NCI-H510A (cell line): Measurements from ENCODE around the gene SLC25A6.
"Not testable (repeated sequence)": the region's sequence is repeated elsewhere in the genome, so short reads cannot be mapped to it uniquely, and the experiment has no call there.

Experiments used
- DNase-seq: peaks from one replicate; lab custom pipeline; 2025; lab: John Stamatoyannopoulos, UW

Gene SLC25A6

DNA sequence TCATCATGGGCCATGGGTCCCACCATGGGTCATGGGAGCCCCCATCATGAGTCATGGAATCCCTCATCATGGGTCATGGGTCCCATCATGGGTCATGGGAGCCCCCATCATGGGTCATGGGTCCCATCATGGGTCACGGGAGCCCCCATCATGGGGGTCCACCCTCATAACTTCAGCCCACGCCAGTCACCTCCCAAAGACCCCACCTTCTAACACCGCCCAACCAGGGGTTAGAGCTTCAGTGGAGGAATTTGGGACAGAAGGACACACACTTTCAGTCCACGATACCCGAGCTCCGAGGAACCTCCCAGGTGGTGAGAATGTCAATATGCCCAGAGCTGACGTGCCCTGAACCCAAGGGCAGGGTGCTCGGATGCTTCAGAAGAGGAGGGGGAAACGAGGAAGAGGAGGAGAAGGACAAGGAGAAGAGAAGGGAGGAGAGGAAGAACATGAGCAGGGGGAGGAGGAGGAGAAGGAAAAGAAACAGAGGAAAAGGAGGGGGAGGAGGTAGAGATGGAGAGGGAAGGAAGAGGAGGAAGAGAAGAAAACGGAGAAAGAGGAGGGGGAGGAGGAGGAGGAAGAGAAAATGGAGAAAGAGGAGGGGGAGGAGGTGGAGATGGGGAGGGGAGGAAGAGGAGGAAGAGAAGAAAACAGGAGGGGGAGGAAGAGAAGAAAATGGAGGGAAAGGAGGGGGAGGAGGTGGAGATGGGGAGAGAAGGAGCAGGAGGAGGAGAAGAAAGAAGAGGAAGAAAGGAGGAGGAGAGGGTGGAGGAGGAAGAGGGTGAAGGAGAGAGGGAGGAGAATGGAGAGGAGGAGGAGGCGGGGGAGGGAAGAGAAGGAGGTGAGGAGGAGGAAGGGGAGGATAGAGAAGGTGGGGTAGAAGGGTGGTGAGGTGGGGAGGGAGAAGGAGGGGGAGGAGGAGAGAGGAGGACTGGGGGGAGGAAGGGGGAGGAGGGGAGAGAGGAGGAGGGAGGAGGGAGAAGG, 37.6 kb downstream of the SLC25A6 start:
- no peak for DNase-seq

GRCh38 chrX:1351981-1352714, 39.8 kb downstream of the SLC25A6 start:
- no peak for DNase-seq

- DNase-seq = not testable (repeated sequence)
Observed at GRCh38 chrX:1349606-1350005, 42.3 kb downstream of the SLC25A6 start.

DNA sequence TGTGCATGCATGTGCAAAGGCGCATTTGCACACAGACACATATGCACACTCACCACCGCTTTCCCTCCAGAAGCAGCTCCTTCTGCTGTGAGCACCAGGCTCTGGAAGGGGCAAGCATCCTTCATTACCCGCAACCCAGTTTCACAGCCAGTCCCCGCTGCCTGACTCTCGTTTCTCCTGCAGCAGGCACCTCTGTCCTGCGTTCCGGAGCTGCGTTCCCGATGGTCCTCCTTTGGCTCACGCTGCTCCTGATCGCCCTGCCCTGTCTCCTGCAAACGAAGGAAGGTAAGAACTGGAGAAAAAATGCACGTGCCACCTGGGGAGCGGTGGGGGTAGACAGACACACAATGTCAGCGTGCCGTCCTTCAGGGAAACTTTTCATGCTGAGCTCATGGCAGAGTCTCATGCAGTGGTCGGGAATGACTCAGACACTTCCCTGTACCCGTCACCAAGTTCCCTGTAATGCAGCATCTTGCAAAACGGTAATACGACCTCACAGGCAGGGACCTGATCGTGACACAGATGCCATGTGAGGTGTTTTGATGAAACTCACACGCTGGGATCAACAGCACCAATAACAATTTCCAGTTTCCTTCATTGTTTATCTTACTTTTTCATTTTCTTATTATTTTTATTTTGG, 50.2 kb downstream of the SLC25A6 start:
- no peak for DNase-seq

- DNase-seq = no peak
Observed at GRCh38 chrX:1336948-1337779, 54.7 kb downstream of the SLC25A6 start.

DNA sequence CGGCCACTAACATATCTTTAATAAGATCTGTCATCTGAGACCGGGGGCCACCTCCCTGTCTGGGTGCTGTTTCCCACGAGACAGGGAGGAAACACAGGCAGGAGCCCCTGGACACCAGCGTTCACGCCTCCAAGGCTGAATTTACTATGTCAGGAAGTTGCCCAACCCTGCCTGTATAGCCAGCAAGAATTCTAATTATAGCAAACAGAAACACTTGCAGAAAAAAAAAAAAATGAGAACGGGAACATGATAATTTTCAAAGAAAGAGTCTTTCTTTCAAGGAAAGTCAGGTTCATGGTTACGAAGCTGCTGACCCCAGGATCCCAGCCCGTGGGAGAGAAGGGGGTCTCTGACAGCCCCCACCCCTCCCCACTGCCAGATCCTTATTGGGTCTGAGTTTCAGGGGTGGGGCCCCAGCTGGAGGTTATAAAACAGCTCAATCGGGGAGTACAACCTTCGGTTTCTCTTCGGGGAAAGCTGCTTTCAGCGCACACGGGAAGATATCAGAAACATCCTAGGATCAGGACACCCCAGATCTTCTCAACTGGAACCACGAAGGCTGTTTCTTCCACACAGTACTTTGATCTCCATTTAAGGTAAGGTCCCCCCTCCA, 55.5 kb downstream of the SLC25A6 start, which contains the start of gene IL3RA:
Gene IL3RA, plus strand, starts transcription at position 455 of the 613 bp plus-strand sequence. CDS start 4,981 bp downstream, outside the sequence.
- no peak for DNase-seq
